Choroid plexus epithelial cell (primary cell): ENCODE measurements around the gene CACNA1I.

Experiments used
- DNase-seq: peaks from one replicate; pipeline ENCODE4 v3.0.0-alpha.2; 2010; ENCODE audit warnings: low read depth
- H3K4me3 ChIP-seq: 2 replicates; pipeline ENCODE4 v1.5.1; 2011; ENCODE audit warnings: low read depth, mild to moderate bottlenecking, control low read depth, low read length, moderate library complexity
- CTCF ChIP-seq: conservative IDR thresholded peaks from 2 replicates; pipeline ENCODE4 v1.5.1; 2011; ENCODE audit warnings: low read depth, mild to moderate bottlenecking, control low read depth, inconsistent platforms, low read length, moderate library complexity

CACNA1I gene

GRCh38 chr22:39666926-39667325 lies 96.4 kb downstream of the CACNA1I start:
- H3K4me3 ChIP-seq: no peak overlapping the region
- DNase-seq: no peak
- TF ChIP-seq CTCF: no peak

- no peak for DNase-seq
- no peak overlapping the region for H3K4me3 ChIP-seq
- no peak for TF ChIP-seq CTCF
Measured at GRCh38 chr22:39669432-39669831, 98.9 kb downstream of the CACNA1I start.

- no peak overlapping the region for H3K4me3 ChIP-seq
- no peak for TF ChIP-seq CTCF
- no peak for DNase-seq
Measured at GRCh38 chr22:39671936-39672335, 101.4 kb downstream of the CACNA1I start.

GRCh38 chr22:39674536-39674935 lies 104.0 kb downstream of the CACNA1I start:
- no peak overlapping the region for H3K4me3 ChIP-seq
- TF ChIP-seq CTCF: no peak
- DNase-seq: no peak

GRCh38 chr22:39675947-39676346 lies 105.4 kb downstream of the CACNA1I start:
- no peak for TF ChIP-seq CTCF
- H3K4me3 ChIP-seq: no peak overlapping the region
- no peak for DNase-seq

- DNase-seq: no peak
- no peak overlapping the region for H3K4me3 ChIP-seq
- no peak for TF ChIP-seq CTCF
Measured at GRCh38 chr22:39677967-39678366, 107.4 kb downstream of the CACNA1I start.

- DNase-seq: no peak
- H3K4me3 ChIP-seq: no peak overlapping the region
- TF ChIP-seq CTCF: no peak
Measured at GRCh38 chr22:39678862-39679490, 108.4 kb downstream of the CACNA1I start.
